GM23338 (cell line): ENCODE results near the gene ZNF511. TPM values are rescaled to one million over a fixed set of nuclear protein-coding genes. Genes with fewer than 3 reads are reported as not detected.

Source experiments
- ATAC-seq: fragments of 200-7000 bp; cut with Tn5 transposase; 3 replicates; pipeline ENCODE4 v1.9.1; 2020
- DNase-seq: peaks from one replicate; pipeline ENCODE4 v3.0.0-alpha.2; 2015; ENCODE audit warnings: low spot score
- H2AFZ ChIP-seq: fragments of 200-600 bp; sonication (generic); 2 replicates; pipeline ENCODE4 v1.8.0; 2016; ENCODE audit warnings: antibody characterized with exemption, mild to moderate bottlenecking, moderate library complexity
- H3F3A ChIP-seq: fragments of 200-600 bp; sonication (generic); replicated peaks from 2 replicates; pipeline ENCODE4 v1.8.0; 2017; ENCODE audit warnings: antibody characterized with exemption, mixed run types, low read depth
- H3K27ac ChIP-seq: fragments of 200-600 bp; sonication (generic); 2 replicates; pipeline ENCODE4 v1.6.1; 2016; ENCODE audit warnings: low read depth
- H3K27me3 ChIP-seq: fragments of 200-600 bp; sonication (generic); 2 replicates; pipeline ENCODE4 v1.8.0; 2016; ENCODE audit warnings: mild to moderate bottlenecking, mixed run types, moderate library complexity; ENCODE audit not compliant: insufficient read depth
- H3K36me3 ChIP-seq: fragments of 200-600 bp; sonication (generic); 2 replicates; pipeline ENCODE4 v1.8.0; 2016; ENCODE audit warnings: mild to moderate bottlenecking; ENCODE audit not compliant: insufficient read depth
- H3K4me1 ChIP-seq: fragments of 200-600 bp; sonication (generic); 2 replicates; pipeline ENCODE4 v1.8.0; 2016; ENCODE audit warnings: mild to moderate bottlenecking, moderate library complexity; ENCODE audit not compliant: insufficient read depth
- H3K4me2 ChIP-seq: fragments of 200-600 bp; sonication (generic); 2 replicates; pipeline ENCODE4 v1.7.1; 2017; ENCODE audit warnings: mixed run types
- H3K4me3 ChIP-seq: fragments of 200-600 bp; sonication (generic); 2 replicates; pipeline ENCODE4 v1.6.1; 2016; ENCODE audit warnings: mixed run types
- H3K79me2 ChIP-seq: fragments of 200-600 bp; sonication (generic); replicated peaks from 2 replicates; pipeline ENCODE4 v1.8.0; 2017; ENCODE audit warnings: mild to moderate bottlenecking; ENCODE audit not compliant: insufficient read depth
- H3K9me2 ChIP-seq: fragments of 200-600 bp; sonication (generic); 2 replicates; pipeline ENCODE4 v1.8.0; 2017; ENCODE audit not compliant: insufficient read depth
- H4K20me1 ChIP-seq: fragments of 200-600 bp; sonication (generic); replicated peaks from 2 replicates; pipeline ENCODE4 v1.8.0; 2017; ENCODE audit warnings: mild to moderate bottlenecking; ENCODE audit not compliant: insufficient read depth
- H3K27ac Mint-ChIP-seq: 2 replicates; pipeline ENCODE4 v1.8.0; 2020; ENCODE audit warnings: inconsistent platforms, mild to moderate bottlenecking, moderate library complexity, mixed read lengths
- H3K27me3 Mint-ChIP-seq: 3 replicates; pipeline ENCODE4 v1.8.0; 2022; ENCODE audit warnings: low read depth, mild to moderate bottlenecking, moderate library complexity, mixed read lengths, inconsistent platforms; ENCODE audit not compliant: insufficient read depth, poor library complexity
- H3K36me3 Mint-ChIP-seq: 3 replicates; pipeline ENCODE4 v1.8.0; 2021; ENCODE audit warnings: low read depth, mild to moderate bottlenecking, inconsistent platforms, moderate library complexity, mixed read lengths
- H3K4me1 Mint-ChIP-seq: 3 replicates; pipeline ENCODE4 v1.8.0; 2020; ENCODE audit warnings: mild to moderate bottlenecking, inconsistent platforms, mixed read lengths
- H3K4me3 Mint-ChIP-seq: 3 replicates; pipeline ENCODE4 v1.8.0; 2021; ENCODE audit warnings: moderate library complexity, mild to moderate bottlenecking, inconsistent platforms, mixed read lengths
- H3K9me3 Mint-ChIP-seq: 3 replicates; pipeline ENCODE4 v1.8.0; 2020; ENCODE audit warnings: moderate library complexity, mild to moderate bottlenecking, inconsistent platforms, mixed read lengths
- CTCF ChIP-seq, 2 experiments: fragments of 200-600 bp in 1 of 2; sonication (generic) in 1 of 2; conservative IDR thresholded peaks; 2 replicates each; pipeline versions ENCODE4 v1.5.1 to v1.6.1; 2016 to 2017; ENCODE audit warnings: antibody characterized with exemption in 2 of 2, low read depth in 2 of 2, mild to moderate bottlenecking in 2 of 2, moderate library complexity in 1 of 2
- ETS1 ChIP-seq: IDR thresholded peaks from 2 replicates; pipeline ENCODE4 v1.6.1; 2016; ENCODE audit warnings: antibody characterized with exemption
- EZH2 ChIP-seq: fragments of 200-600 bp; sonication (generic); IDR thresholded peaks from one replicate; pipeline ENCODE4 v1.8.0; 2017; ENCODE audit warnings: antibody characterized with exemption, mild to moderate bottlenecking, low read depth; ENCODE audit not compliant: unreplicated experiment
- EZH2phosphoT487 ChIP-seq: fragments of 200-600 bp; sonication (generic); IDR thresholded peaks from one replicate; pipeline ENCODE4 v1.8.1; 2018; ENCODE audit warnings: antibody characterized with exemption; ENCODE audit not compliant: unreplicated experiment
- JUNB ChIP-seq: IDR thresholded peaks from one replicate; pipeline ENCODE4 v1.6.1; 2016; ENCODE audit warnings: antibody characterized with exemption; ENCODE audit not compliant: unreplicated experiment
- NANOG ChIP-seq: IDR thresholded peaks from 2 replicates; pipeline ENCODE4 v1.6.1; 2016; ENCODE audit warnings: antibody characterized with exemption, borderline replicate concordance
- STAT1 ChIP-seq: IDR thresholded peaks from one replicate; pipeline ENCODE4 v1.6.1; 2016; ENCODE audit warnings: antibody characterized with exemption; ENCODE audit not compliant: unreplicated experiment
- ZNF114 ChIP-seq: fragments of 250-450 bp; sonication (Bioruptor Pico); IDR thresholded peaks from 2 replicates; pipeline ENCODE4 v1.5.0; 2020; ENCODE audit warnings: mild to moderate bottlenecking, moderate library complexity
- ZNF331 ChIP-seq: fragments of 250-450 bp; sonication (Bioruptor Pico); IDR thresholded peaks from 2 replicates; pipeline ENCODE4 v1.5.0; 2020; ENCODE audit warnings: low read depth, mild to moderate bottlenecking, moderate library complexity
- polyA plus RNA-seq: library from polyadenylated mRNA; unstranded; fragments of >200 nt; fragmentation: Nextera tagmentation; extraction: Ambion mirVana; gene quantifications from 2 replicates; pipeline ENCODE4 v1.2.1, GENCODE V29; 2016
- total RNA-seq: library from RNA; depleted of rRNA; stranded (reverse); fragments of >200 nt; shearing (Covaris generic); gene quantifications from 2 replicates; pipeline ENCODE4 v1.2.3, GENCODE V29; 2014

The ZNF511 gene
- total and polyA plus RNA-seq, 2 experiments from 2014 or later: 41.3 to 104 TPM

GRCh38 chr10:133272301-133272963 is 36.3 kb upstream of the ZNF511 start:
- peaks cover 5% of the 10 kb centered on the region for H3K27me3 Mint-ChIP-seq

GRCh38 chr10:133272964-133273420 is 35.7 kb upstream of the ZNF511 start:
- Histone ChIP-seq H3F3A (no peaks in the 10 kb centered on the region), H3K36me3 (no peaks in the 10 kb centered on the region), H3K9me2 (no peaks in the 10 kb centered on the region), H2AFZ (no peak overlapping the region), H3K4me1 (no peaks in the 10 kb centered on the region), H3K27me3 (no peaks in the 10 kb centered on the region), H4K20me1 (no peaks in the 10 kb centered on the region), H3K4me3 (no peak overlapping the region), H3K79me2 (no peaks in the 10 kb centered on the region), H3K4me2 (no peak overlapping the region), H3K27ac (no peak overlapping the region)
- Mint-ChIP-seq H3K27me3 (peaks cover 5% of the 10 kb centered on the region), H3K4me1 (peaks cover 4% of the 10 kb centered on the region; the same call in 2 of the 3 replicates), H3K4me3 (no peak overlapping the region), H3K27ac (no peak overlapping the region), H3K36me3 (no peaks in the 10 kb centered on the region), H3K9me3 (no peaks in the 10 kb centered on the region)
- DNase-seq: no peak
- no peak for TF ChIP-seq EZH2
- TF ChIP-seq ETS1: no peak
- TF ChIP-seq JUNB: no peak
- TF ChIP-seq ZNF331 (CRISPR knock-in tag): no peak
- TF ChIP-seq STAT1: no peak
- TF ChIP-seq NANOG: no peak
- ATAC-seq: no peak

More at GRCh38 chr10:133272301-133272963, 36.3 kb upstream of the ZNF511 start:
- TF ChIP-seq EZH2: no peak
- no peak for TF ChIP-seq ZNF331 (CRISPR knock-in tag)
- TF ChIP-seq ZNF114 (CRISPR knock-in tag): no peak
- TF ChIP-seq EZH2phosphoT487: no peak
- TF ChIP-seq CTCF (conservative IDR thresholded peaks at IDR 0.05; ENCODE audit: low read depth in 2 of 2): no peak
- TF ChIP-seq JUNB: no peak
- Histone ChIP-seq H3K9me2 (no peaks in the 10 kb centered on the region), H3K79me2 (no peaks in the 10 kb centered on the region), H4K20me1 (no peaks in the 10 kb centered on the region), H3K4me3 (no peak overlapping the region), H3K4me2 (no peak overlapping the region), H3K27ac (no peak overlapping the region), H3K4me1 (no peaks in the 10 kb centered on the region), H2AFZ (no peak overlapping the region), H3K27me3 (no peaks in the 10 kb centered on the region), H3F3A (no peaks in the 10 kb centered on the region), H3K36me3 (no peaks in the 10 kb centered on the region)
- Mint-ChIP-seq H3K9me3 (no peaks in the 10 kb centered on the region), H3K4me1 (peaks cover 4% of the 10 kb centered on the region; the same call in 2 of the 3 replicates), H3K4me3 (no peak overlapping the region), H3K36me3 (no peaks in the 10 kb centered on the region), H3K27ac (no peak overlapping the region)
- DNase-seq (no peak), ATAC-seq (no peak)
